Measurements from ENCODE around the gene MYH13.

MYH13 gene

DNA sequence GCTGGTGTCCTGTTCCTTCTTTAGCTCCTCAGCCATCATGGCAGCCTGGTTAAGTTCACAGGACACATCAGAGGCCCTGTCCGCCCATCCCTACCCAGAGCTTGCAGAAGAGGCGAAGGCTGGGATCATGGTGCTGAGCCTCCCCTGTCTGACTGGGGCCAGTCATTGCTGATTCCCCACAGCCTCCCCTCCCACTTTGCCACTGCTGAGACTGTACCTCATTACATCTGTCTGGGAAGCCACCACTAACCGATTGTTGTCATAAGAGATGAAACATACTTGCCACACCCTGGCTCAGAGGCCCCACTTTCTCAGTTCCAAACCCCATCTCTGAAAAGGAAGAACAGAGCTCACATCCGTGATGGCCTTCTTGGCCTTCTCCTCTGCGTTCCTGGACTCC, 66.2 kb downstream of the MYH13 start:
- DNase-seq (ENCODE audit: low read depth, low spot score) = no peak
- ChIA-PET CTCF (interaction anchor here (1.0 to 4.3 kb wide), 3 partner anchors 8 to 312 kb away, joined by 3 to 29 read pairs (median 11); no protein-coding TSS in a partner anchor), POLR2A (no interaction called here)
- no peak overlapping the region for H3K4me3 ChIP-seq (ENCODE audit: low read depth, low read length)
- TF ChIP-seq, protein P1, sequence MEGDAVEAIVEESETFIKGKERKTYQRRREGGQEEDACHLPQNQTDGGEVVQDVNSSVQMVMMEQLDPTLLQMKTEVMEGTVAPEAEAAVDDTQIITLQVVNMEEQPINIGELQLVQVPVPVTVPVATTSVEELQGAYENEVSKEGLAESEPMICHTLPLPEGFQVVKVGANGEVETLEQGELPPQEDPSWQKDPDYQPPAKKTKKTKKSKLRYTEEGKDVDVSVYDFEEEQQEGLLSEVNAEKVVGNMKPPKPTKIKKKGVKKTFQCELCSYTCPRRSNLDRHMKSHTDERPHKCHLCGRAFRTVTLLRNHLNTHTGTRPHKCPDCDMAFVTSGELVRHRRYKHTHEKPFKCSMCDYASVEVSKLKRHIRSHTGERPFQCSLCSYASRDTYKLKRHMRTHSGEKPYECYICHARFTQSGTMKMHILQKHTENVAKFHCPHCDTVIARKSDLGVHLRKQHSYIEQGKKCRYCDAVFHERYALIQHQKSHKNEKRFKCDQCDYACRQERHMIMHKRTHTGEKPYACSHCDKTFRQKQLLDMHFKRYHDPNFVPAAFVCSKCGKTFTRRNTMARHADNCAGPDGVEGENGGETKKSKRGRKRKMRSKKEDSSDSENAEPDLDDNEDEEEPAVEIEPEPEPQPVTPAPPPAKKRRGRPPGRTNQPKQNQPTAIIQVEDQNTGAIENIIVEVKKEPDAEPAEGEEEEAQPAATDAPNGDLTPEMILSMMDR (IDR thresholded peaks at IDR 0.05; ENCODE audit: insufficient read depth, low read length, missing control alignments) = no peak

DNA sequence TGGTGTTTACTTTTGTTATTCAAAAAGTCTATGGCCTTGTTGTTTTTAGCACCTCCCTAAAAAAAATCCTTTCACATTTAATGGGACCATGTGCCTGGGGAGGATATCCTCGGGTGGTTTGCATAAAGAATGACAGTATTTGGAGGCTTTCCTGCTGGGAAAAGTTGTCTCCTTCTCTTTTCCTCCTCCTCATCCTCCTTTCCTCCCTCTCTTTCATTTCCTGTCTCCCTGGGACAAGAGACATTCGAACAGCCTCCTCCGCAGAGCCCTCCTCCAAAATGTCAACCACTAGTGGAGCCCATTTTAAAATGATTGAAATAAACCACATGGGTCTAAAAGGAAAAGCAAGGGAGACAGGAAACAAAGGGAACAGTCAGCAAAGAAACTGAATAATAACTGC, 67.4 kb downstream of the MYH13 start:
- CTCF ChIA-PET = interaction anchor here (1.0 to 4.3 kb wide), 2 partner anchors 312 to 313 kb away, joined by 3 to 29 read pairs; no protein-coding TSS in a partner anchor
- TF ChIP-seq, protein P1 (IDR thresholded peaks at IDR 0.05; ENCODE audit: insufficient read depth, low read length, missing control alignments) = no peak
- POLR2A ChIA-PET = no interaction called here
- no peak for DNase-seq (ENCODE audit: low read depth, low spot score)
- H3K4me3 ChIP-seq (ENCODE audit: low read depth, low read length) = no peak overlapping the region

DNA sequence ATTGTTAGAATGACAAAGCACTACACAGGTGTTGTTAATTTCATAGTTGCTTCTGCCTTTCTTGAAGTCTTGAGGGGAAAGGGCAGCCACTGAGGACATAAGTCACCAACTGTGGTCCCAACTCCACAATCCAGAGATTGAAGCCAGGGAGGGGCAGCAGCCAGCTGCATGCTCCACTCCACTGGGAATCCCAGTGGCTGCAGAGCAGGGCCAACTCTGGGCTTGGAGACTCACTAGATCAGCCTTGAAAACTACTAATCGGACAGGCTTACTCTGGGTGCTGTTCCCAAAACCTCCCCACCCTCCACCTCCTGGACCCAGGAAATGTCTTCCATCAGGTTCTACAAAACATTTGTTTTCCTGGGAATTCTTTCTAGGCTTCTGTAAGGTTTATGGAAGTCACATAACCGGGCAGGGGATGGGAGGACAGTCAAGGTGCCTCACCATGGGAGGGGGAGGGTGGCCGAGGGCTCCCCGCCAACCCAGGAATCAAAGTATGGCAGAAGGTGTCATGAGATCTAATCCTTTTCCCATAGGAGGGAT, 68.0 kb downstream of the MYH13 start:
- TF ChIP-seq, protein P1 (IDR thresholded peaks at IDR 0.05; ENCODE audit: insufficient read depth, low read length, missing control alignments) = no peak
- ChIA-PET CTCF (interaction anchor here (1.0 kb wide), 1 partner anchor 313 kb away, joined by 3 read pairs; no protein-coding TSS in a partner anchor), POLR2A (no interaction called here)
- no peak overlapping the region for H3K4me3 ChIP-seq (ENCODE audit: low read depth, low read length)
- DNase-seq (ENCODE audit: low read depth, low spot score) = no peak

DNA sequence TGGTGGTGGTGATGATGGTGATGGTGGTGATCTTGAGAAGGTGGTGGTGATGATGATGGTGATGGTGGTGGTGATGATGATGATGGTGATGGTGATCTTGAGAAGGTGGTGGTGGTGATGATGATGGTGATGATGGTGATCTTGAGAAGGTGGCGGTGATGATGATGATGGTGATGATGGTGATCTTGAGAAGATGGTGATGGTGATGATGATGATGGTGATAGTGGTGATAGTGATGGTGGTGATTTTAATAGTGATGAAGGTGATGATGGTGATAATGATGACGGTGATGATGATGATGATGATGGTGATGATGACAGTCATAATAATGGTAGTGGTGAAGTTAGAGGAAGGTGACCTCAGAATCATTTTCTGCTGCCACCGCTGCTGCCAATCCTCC, 75.1 kb downstream of the MYH13 start:
- TF ChIP-seq, protein P1 (IDR thresholded peaks at IDR 0.05; ENCODE audit: insufficient read depth, low read length, missing control alignments) = no peak
- H3K4me3 ChIP-seq (ENCODE audit: low read depth, low read length) = no peak overlapping the region
- ChIA-PET POLR2A (no interaction called here), CTCF (interaction anchor here (1.0 to 11.5 kb wide), 7 partner anchors 9 to 373 kb away, joined by 3 to 300 read pairs (median 3); no protein-coding TSS in a partner anchor)
- no peak for DNase-seq (ENCODE audit: low read depth, low spot score)

DNA sequence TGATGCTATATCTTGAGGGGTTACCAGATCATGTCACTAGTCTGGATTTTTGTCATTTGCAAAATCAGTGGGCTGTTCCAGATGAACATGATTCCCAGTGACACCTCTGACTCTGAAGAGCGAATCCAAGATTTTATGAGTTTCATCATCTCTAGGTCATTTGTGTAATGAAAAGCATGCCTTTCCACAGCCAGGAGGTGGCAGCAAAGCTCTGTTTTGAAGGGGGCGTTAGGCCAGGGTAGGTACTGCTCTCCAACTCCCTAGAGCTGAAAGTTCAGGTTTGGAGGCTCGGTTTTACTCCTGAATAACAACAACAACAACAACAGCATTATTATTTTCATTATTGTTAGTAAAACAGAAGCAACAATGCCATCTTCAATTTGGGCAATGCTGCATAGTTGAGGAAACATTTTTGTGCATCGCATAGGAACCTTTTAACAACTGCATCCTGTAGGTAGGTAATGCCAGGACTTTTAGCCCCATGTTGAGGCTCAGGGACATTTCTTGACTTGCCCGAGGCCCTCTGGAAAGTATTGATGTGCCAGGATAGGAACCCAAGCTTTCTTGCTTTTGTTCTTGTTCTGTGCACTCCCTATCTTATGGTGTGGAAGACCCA, 77.0 kb downstream of the MYH13 start:
- TF ChIP-seq, protein P1 (IDR thresholded peaks at IDR 0.05; ENCODE audit: insufficient read depth, low read length, missing control alignments) = peak; percentile 74
- H3K4me3 ChIP-seq (ENCODE audit: low read depth, low read length) = no peak overlapping the region
- DNase-seq (ENCODE audit: low read depth, low spot score) = no peak
- POLR2A ChIA-PET = no interaction called here
- CTCF ChIA-PET = interaction anchor here (0.7 to 11.5 kb wide), 26 partner anchors 8 to 549 kb away, joined by 3 to 300 read pairs (median 4); no protein-coding TSS in a partner anchor

DNA sequence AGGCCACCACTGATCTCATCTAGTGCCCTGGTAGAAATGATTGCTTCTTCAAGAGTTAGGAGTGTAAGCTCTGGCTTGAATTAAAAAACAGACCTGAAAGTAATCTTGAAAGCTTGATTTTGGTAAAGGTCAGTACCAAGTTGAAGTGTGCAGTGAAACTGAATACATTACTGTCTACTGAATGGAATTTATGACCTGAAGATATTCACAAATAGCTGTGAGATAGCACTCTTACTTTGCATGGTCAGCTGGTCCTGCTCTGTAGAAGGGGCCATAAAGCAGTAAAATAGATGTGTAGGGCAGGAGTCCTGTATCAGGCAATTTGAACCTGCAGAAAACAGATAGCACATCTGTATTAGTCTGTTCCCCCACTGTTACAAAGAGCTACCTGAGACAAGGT, 78.6 kb downstream of the MYH13 start:
- TF ChIP-seq, protein P1 (IDR thresholded peaks at IDR 0.05; ENCODE audit: insufficient read depth, low read length, missing control alignments) = no peak
- ChIA-PET POLR2A (interaction anchor here (0.7 kb wide), 1 partner anchor 166 kb away, joined by 3 read pairs; no protein-coding TSS in a partner anchor), CTCF (interaction anchor here (0.9 to 11.5 kb wide), 13 partner anchors 10 to 377 kb away, joined by 3 to 300 read pairs (median 6); no protein-coding TSS in a partner anchor)
- no peak for DNase-seq (ENCODE audit: low read depth, low spot score)
- H3K4me3 ChIP-seq (ENCODE audit: low read depth, low read length) = no peak overlapping the region

Measured in AG04449 (cell line).